ENCODE results near the gene NTM.

GRCh38 chr11:131807876-131808275 is 437.5 kb downstream of the NTM start:
- TF ChIP-seq POLR2A (IDR thresholded peaks at IDR 0.05) (no peak), CTCF (IDR thresholded peaks at IDR 0.05 in 8 of 11, conservative IDR thresholded peaks at IDR 0.05 in 3 of 11) (no peak), POLR2AphosphoS5 (IDR thresholded peaks at IDR 0.05) (no peak)

Measured in spleen (tissue), 7 donors.